HG03066 (cell line): ENCODE results near the gene ATP1A1.
A peak's percentile ranks its signal among the peaks of the same experiment; 100 is the strongest.

Experiments used
- ATAC-seq: cut with Tn5 transposase; IDR thresholded peaks from one replicate; pipeline ENCODE4 v1.9.1; 2021; ENCODE audit warnings: low read depth; ENCODE audit not compliant: unreplicated experiment

Gene ATP1A1

DNA sequence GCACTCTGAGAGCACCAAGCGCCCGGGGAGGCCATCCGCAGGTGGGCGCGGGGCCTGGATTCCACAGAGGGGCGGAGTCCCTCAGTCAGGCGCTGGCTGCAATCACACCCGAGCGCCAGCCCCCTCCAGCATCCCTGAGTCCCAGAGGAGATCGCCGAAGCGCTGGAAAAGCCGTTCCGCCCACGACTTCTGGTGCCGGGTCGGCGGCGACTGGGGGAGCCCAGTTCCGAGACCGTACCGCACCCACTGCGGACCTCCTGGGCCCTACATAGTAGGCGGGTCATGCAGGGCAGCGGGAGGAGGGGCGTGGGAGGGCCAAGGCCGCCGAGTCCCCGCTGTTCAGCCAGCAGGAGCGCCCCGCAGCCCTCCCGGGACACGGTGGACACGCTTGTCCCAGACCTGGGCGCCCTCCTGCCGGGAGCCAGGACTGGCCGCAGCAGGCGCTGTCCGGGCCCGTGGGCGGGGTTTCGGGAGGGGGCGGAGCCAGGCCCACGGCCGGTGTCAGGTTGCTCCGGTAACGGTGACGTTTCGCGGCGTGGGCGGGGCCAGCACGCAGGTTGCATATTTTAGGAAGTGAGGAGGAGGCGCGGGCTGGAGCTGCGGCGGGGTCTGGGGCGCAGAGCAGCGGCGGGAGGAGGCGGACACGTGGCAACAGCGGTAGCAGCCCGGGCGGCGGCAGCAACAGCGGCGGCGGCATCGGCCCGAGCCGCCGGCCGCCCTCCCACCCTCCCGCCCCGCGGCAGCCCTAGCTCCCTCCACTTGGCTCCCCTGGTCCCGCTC, at the start of gene ATP1A1:
ATP1A1 (plus strand) TSS at position 594 of the 780 bp plus-strand sequence. CDS start 268 bp downstream, outside the sequence.
- peak; percentile 69 for ATAC-seq

GRCh38 chr1:116323491-116323890, 49.6 kb upstream of the ATP1A1 start:
- ATAC-seq: no peak

DNA sequence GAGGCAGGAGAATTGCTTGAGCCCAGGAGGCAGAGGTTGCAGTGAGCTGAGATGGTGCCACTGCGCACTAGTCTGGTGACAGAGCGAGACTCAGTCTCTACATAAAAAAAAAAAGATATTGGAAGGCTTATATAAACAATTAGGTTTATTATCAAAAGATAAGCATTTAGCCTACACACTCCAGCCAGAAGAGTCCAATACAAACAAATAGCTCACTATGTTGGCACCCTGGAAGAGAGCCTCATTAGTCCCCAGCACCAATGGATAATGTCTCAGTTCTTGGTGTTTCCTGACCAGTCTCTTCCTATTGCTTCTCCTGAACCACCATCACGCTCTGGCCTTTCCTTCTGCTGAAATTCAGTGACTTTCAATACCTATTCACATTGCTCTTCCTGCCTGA, 48.6 kb upstream of the ATP1A1 start:
- no peak for ATAC-seq

GRCh38 chr1:116325104-116325503, 47.9 kb upstream of the ATP1A1 start:
- no peak for ATAC-seq

DNA sequence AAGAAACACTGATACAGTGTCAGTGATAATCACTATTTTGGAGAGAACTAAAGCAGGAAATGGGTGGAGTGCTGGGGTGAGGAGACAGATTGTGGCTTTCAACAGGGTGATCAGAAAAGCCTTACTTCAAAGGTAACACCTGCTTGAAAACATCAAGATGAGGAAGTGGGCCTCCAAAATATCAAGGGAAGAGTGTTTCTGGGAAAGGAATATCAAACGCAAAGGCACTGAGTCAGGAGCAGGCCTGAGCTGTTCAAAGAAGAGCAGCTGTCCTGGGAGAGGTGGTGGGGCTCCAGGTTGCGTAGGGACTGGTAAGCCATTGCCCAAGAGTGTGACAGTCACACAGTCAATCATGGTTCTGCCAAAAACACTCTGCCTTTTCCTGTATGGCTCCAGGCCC, 47.1 kb upstream of the ATP1A1 start:
- ATAC-seq: no peak

DNA sequence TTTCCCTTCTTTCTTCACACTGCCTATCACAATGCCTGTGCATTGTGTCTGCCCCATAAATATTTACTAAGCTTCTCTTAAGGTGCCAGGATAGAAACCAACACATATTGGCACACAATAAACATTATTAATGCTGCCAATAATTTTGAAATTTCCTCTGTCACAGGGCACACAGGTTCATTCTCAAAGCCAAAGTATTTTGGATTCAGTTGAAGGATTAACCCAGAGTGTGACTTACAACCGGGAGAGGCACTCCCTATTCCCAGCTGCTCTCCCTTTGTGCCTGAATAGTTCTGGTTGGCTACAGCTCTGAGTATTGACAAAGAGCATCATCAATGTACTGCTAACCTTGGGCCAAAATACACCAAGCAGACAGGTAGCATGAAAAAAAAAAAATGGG, 46.6 kb upstream of the ATP1A1 start:
- no peak for ATAC-seq

DNA sequence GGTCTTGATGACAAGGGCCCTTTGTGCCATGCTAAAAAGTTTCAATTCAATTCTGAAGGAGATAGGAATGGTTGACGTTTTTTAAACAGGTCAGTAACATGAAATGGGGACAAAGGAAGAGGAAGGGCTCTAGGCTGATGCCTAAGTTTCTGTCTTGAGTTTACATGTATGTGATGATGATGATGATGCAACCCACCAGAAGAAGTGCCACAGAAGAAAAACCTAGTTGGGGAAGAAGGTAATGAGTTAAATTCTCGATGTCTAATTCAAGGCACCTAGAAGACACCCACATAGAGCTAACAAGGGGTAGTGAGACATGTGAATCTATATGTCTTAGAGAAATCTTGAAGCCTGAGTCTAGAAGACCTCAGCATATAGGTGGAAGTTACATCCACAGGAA, 44.4 kb upstream of the ATP1A1 start:
- no peak for ATAC-seq

- ATAC-seq: no peak
Observed at GRCh38 chr1:116329524-116330341, 43.3 kb upstream of the ATP1A1 start.

DNA sequence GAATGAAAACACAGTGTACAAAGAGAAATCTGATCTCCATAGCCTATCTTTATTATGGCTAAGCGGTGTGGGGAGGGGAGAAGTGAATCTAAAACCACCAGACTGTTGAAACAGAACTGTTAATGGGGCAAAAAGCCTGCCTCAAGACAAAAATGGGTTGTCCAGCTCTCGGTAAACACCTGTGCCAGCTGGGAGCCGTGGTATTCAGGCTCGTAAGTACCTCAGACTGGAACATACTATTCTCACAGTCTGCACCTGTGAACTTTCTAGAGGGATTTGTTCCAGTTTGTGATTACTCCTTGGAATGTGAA, 42.7 kb upstream of the ATP1A1 start:
- no peak for ATAC-seq

DNA sequence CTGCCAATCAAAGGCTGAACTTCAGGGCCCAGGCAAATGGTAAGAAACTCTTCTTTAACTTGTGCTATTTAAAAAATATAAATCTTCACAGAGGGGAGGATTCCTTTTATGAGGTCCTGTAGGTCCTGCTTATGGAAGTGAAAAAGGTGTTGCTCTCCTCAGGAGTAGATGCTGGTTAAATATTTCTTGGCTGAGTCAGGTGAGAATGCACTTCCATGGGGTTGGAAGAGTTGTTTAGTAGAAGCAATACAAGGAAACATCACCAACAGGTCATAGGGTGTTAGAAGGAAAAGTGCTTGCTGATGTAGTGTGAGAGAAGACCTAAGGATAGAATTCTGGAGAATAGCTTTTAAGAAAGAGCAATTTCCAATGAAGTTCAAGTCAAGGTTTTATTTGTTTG, 42.2 kb upstream of the ATP1A1 start:
- no peak for ATAC-seq

DNA sequence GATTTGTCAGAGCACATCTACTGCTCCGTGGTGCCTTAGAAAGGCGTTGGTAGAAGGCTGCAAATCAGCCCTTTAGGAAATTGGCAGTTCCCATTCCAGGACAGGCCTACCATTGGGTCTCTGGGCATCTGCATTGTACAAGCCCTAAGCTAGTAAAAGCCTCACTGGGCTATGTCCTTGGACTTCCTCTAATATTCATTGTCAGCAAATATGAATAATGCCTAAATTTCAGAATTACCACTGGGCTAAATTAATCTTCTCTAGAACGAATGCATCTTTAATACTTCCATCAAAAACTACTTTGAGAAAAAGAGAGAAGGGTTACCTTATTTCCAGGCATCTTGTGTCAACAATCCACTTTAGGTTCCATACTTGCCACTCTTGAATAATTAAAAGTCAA, 41.5 kb upstream of the ATP1A1 start:
- ATAC-seq: no peak

GRCh38 chr1:116332451-116332850, 40.6 kb upstream of the ATP1A1 start:
- ATAC-seq: no peak

DNA sequence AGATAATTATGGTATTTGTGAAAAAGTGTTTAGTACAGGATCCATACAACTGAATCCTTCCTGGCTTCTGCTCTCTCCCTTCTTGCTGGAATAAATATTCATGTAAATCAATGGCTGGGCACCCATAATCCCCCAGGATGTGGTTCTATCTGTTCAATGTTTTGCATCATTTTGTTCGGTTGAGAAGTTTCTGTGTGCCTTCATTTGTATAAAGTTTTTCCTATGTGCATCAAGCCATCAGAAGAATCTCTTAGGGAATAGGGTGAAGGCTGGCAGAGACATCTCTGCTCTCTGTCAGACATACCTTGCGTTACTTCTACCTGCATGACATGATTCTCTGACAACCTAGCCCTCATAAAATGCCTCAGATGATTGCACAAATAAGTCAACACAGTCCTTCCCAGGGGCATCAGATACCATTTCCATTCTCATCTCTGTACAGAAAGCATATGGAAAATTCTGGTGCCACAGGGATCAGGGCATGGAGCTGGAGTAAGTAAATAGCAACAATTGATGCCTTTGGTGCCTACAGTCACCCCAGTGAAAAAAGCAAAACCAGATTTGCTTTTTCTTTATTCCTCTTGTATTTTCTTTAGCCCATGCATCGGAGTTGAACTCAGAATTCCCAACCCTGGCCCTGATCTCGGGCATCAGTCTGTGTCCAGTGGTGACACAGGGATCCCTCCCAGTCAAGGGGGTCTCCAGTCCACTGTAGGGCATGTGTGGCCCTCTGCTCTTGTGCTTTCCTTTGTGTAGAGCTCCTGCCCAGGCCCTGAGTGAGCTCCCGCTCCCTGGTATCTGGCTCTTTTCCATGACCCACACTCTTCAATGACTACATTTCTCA, 39.7 kb upstream of the ATP1A1 start:
- no peak for ATAC-seq

DNA sequence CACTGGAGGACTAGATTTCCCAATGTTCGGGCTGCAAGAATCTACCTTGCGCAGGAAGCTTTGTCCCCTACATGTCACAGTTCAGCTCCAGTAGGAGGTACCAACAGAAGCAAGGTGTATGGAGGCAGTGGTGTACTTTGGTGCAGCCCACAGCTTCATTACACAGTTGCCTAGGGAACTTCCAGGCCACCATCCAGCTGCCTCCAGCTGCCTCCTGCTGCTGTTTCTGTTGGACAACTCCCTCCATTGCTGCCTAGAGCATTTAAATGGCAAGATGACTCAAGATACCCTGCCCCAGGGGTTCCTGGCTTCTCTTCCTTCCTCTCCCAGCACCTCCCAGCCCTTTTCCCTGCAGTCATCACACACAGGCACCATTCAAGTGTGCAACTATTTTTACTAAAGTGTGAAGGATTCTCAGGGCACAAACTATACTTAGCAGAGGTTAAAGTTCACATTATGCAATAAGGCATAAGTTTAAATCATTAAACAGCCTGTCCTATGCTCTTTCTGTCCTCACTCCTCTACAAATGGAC, 39.0 kb upstream of the ATP1A1 start:
- ATAC-seq: no peak

DNA sequence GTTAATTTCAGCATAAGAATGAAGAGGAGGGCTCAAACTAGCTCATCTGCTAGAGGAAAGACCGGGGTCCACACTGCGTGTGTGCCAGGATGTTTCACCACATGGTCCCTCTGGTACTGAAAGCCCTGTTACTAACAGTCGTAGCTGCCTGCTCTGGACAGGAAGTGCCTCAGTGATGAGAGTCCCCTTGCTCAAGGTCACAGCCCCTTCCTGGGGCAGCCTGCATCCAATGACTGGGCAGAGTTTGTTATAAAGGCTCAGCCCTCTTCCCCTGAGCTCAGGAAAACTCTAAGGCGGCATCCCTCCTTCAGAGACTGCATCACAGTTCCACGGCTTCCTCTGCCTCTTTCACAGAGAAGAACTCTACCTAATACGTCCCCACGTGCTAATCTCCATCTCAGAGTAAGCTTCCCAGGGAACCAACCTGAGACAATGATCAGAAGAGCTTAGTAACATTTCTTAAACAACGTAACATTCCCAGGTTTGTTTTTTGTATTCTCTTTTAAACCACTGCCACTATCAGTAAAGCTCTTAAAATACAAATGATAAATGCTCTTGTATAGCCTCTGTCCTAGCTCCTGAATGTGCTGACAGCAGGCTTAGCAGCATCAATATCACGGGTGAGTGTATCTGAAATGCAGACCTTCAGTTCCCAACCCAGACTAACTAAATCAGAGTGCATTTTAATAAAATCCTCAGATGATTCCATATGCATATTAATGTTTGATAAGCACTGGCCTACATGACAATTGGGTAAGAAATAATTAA, 38.0 kb upstream of the ATP1A1 start:
- no peak for ATAC-seq

DNA sequence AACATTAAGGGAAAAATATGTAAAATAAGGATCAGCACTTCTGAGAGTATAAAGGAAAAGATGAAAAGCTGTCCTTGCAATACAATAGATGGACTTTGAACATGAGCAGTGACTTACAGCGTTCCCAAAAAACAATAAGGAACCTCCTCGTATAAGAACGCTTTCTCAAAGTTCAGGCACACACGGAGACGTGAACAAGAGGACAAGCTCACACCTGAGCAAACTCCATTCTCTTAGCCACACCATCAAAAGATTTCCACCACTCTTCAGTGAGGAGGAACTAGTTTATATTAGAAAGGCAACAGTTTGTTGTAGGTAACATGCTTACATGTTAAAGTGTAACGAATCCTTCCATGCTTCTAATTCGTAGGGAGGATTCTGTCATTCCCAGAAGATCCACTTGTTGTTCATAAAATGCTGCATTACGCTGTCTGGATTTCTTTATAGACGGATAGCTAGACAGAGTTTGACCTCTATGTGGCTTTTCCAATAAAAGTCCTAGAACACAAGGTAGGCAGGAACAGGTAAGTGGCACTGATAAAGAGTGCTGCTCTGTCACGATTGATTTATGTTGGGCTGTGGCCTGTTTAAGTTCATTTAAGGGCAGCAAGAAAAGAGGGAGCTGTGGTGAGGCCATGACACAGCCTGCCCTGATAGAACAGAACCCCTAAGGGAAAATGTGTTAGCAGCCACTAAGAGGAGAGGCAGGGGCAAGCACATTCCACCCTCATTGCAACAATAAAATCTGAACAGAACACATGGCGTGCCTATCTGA, 37.0 kb upstream of the ATP1A1 start:
- no peak for ATAC-seq

GRCh38 chr1:116337398-116337797, 35.6 kb upstream of the ATP1A1 start:
- ATAC-seq: no peak

GRCh38 chr1:116338400-116338799, 34.6 kb upstream of the ATP1A1 start:
- no peak for ATAC-seq

DNA sequence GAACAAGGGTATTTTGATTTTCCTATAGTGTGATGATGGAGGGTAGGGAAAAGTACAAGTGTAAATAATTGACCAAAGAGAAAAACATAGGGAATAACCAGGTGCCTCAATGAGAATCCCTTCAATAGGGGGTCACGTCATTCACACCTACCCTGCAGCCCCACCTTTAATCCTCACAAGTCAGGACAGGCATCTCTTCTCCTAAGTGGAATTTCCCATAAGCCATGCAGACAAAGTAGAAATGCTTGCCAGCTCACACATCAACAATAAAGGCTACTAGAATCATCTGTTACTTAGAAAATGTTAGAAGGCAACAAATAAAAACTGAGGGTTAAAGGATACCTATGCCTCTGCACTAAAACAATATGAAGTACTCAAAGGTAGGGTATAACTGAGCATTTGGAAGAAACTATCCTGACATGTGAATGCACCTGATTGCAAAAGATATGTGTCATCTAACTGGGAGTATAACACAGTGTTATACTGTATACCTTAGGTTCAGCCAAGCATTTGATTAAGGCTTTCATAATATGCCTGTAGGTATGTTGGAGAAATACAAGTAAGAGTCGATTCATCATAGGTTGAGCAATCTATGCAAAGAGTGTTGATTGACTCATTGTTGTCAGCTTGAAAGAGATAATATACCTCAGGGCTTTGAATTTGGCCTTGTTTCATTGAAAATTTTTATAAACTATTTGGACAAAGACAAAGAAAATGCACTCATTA, 32.4 kb upstream of the ATP1A1 start:
- ATAC-seq: no peak
